Astrocyte (in vitro differentiated cells and primary cell): Measurements from ENCODE around the gene LCOR. TPM values are rescaled to one million over a fixed set of nuclear protein-coding genes. Genes with fewer than 3 reads are reported as not detected.

Experiments
- DNase-seq: peaks from one replicate; pipeline ENCODE4 v3.0.0-alpha.2; 2010; ENCODE audit warnings: low read depth
- FAIRE-seq: peaks from 2 replicates; lab custom pipeline; 2011; peaks lifted over from hg19 to GRCh38; lab: Jason Lieb, UNC
- H2AFZ ChIP-seq: 2 replicates; pipeline ENCODE4 v1.6.0; 2012; ENCODE audit warnings: low read depth, low read length, inconsistent platforms
- H3K27ac ChIP-seq: 2 replicates; pipeline ENCODE4 v1.5.1; 2011; ENCODE audit warnings: low read depth, low read length, inconsistent platforms
- H3K27me3 ChIP-seq: 2 replicates; pipeline ENCODE4 v1.6.0; 2011; ENCODE audit warnings: low read length, inconsistent platforms; ENCODE audit not compliant: insufficient read depth
- H3K36me3 ChIP-seq: 2 replicates; pipeline ENCODE4 v1.5.1; 2011; ENCODE audit warnings: low read length, inconsistent platforms; ENCODE audit not compliant: insufficient read depth
- H3K4me1 ChIP-seq: 2 replicates; pipeline ENCODE4 v1.5.1; 2011; ENCODE audit warnings: low read length, inconsistent platforms; ENCODE audit not compliant: insufficient read depth
- H3K4me2 ChIP-seq: 2 replicates; pipeline ENCODE4 v1.6.0; 2012; ENCODE audit warnings: low read length, inconsistent platforms
- H3K4me3 ChIP-seq: 2 replicates; pipeline ENCODE4 v1.5.1; 2011; ENCODE audit warnings: low read depth, mild to moderate bottlenecking, low read length, inconsistent platforms; ENCODE audit not compliant: insufficient read depth
- H3K79me2 ChIP-seq: 2 replicates; pipeline ENCODE4 v1.6.0; 2012; ENCODE audit warnings: mild to moderate bottlenecking, low read length, inconsistent platforms; ENCODE audit not compliant: insufficient read depth
- H3K9ac ChIP-seq: 2 replicates; pipeline ENCODE4 v1.6.0; 2012; ENCODE audit warnings: mild to moderate bottlenecking, low read length, inconsistent platforms
- H3K9me3 ChIP-seq: 2 replicates; pipeline ENCODE4 v1.5.1; 2012; ENCODE audit warnings: low read depth, mild to moderate bottlenecking, low read length, inconsistent platforms; ENCODE audit not compliant: insufficient read depth
- H4K20me1 ChIP-seq: 2 replicates; pipeline ENCODE4 v1.6.0; 2012; ENCODE audit warnings: low read length, inconsistent platforms; ENCODE audit not compliant: insufficient read depth
- H3K27ac Mint-ChIP-seq: one replicate; pipeline ENCODE4 v1.8.0; 2021; ENCODE audit warnings: mild to moderate bottlenecking, mixed read lengths; ENCODE audit not compliant: unreplicated experiment
- H3K27me3 Mint-ChIP-seq: one replicate; pipeline ENCODE4 v1.8.0; 2021; ENCODE audit warnings: low read depth, mixed read lengths; ENCODE audit not compliant: unreplicated experiment
- H3K36me3 Mint-ChIP-seq: one replicate; pipeline ENCODE4 v1.8.0; 2021; ENCODE audit warnings: low read depth, mixed read lengths; ENCODE audit not compliant: unreplicated experiment
- H3K4me1 Mint-ChIP-seq: one replicate; pipeline ENCODE4 v1.8.0; 2021; ENCODE audit warnings: low read depth, mixed read lengths; ENCODE audit not compliant: unreplicated experiment
- H3K4me3 Mint-ChIP-seq: one replicate; pipeline ENCODE4 v1.8.0; 2021; ENCODE audit warnings: mild to moderate bottlenecking, moderate library complexity, mixed read lengths; ENCODE audit not compliant: unreplicated experiment
- H3K9me3 Mint-ChIP-seq: one replicate; pipeline ENCODE4 v1.8.0; 2021; ENCODE audit warnings: mild to moderate bottlenecking, mixed read lengths; ENCODE audit not compliant: unreplicated experiment
- CTCF ChIP-seq: IDR thresholded peaks from 2 replicates; pipeline ENCODE4 v1.5.1; 2011; ENCODE audit warnings: low read depth, mild to moderate bottlenecking, inconsistent platforms, low read length, moderate library complexity; ENCODE audit not compliant: insufficient read depth
- EZH2 ChIP-seq: IDR thresholded peaks from 2 replicates; pipeline ENCODE4 v1.6.1; 2012; ENCODE audit warnings: mild to moderate bottlenecking, low read length, inconsistent platforms; ENCODE audit not compliant: insufficient read depth
- total RNA-seq: library from RNA; stranded (reverse); gene quantifications from 2 replicates; pipeline ENCODE4 v1.2.1, GENCODE V29; 2021

The LCOR gene
- total RNA-seq, 1 donor from 2014 or later = 72.0 TPM

DNA sequence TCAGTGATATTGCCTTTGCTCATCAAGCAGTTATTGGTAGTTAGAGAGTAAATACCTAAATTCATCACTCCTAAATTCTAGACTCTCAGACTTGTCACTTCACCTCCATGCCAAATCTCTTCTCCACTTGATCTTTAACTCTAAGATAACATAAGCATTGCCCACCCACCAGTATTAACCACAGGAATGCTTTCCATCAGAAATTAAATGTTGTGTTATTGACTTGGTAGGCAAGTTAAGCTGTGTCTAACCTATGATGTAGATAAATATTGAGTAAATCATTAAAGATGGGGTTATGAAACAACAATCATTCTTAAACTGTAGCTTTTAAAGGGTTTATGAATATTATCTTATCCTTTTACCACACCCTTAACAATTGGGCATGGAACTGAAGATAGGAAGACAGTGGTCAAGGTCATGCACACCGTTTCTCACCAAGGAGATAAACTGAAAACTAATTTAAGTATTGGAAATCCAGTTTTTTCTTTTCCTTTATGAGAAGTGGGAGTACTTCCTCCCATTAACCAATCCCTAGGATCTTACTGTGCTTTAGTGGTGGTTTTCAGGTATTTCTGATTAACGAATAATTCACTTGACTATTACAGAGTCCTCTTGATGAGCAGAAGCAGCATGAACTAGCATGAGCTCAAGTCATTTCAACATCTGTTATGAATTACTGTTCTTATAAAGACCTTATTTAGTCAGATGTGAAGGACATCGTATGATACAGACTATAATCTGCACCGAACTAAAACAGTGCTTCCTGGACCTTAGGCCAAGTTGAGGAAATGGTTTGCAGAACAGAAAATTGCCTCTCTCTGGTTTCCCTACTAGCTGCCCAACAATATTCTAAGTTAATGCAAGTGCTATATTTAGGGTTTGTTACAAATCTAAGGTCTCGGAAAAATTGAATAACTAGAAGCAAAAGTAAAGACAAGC, 142.0 kb downstream of the LCOR start:
- H3K27me3 Mint-ChIP-seq = no peaks in the 10 kb centered on the region
- no peaks in the 10 kb centered on the region for H3K9me3 Mint-ChIP-seq
- no peak overlapping the region for H2AFZ ChIP-seq
- no peaks in the 10 kb centered on the region for H3K79me2 ChIP-seq
- H3K36me3 Mint-ChIP-seq = no peaks in the 10 kb centered on the region
- peak; percentile 29 for FAIRE-seq
- peak overlapping the region; percentile 1 for H3K27ac Mint-ChIP-seq
- H3K27ac ChIP-seq = no peak overlapping the region
- no peak overlapping the region for H3K4me2 ChIP-seq
- no peaks in the 10 kb centered on the region for H3K4me1 ChIP-seq
- no peak overlapping the region for H3K9ac ChIP-seq
- no peaks in the 10 kb centered on the region for H3K36me3 ChIP-seq
- no peak for TF ChIP-seq CTCF
- TF ChIP-seq EZH2 = no peak
- no peak overlapping the region for H3K4me3 Mint-ChIP-seq
- H3K9me3 ChIP-seq = no peaks in the 10 kb centered on the region
- DNase-seq = peak; percentile 26
- no peaks in the 10 kb centered on the region for H3K27me3 ChIP-seq
- H3K4me3 ChIP-seq = no peak overlapping the region
- no peaks in the 10 kb centered on the region for H4K20me1 ChIP-seq
- peaks cover 13% of the 10 kb centered on the region for H3K4me1 Mint-ChIP-seq

- H3K4me1 Mint-ChIP-seq = peaks cover 13% of the 10 kb centered on the region
- H2AFZ ChIP-seq = no peak overlapping the region
- H3K9me3 ChIP-seq = no peaks in the 10 kb centered on the region
- FAIRE-seq (no peak), DNase-seq (no peak)
- H3K4me3 ChIP-seq = no peak overlapping the region
- H3K4me3 Mint-ChIP-seq = no peak overlapping the region
- H3K36me3 ChIP-seq = no peaks in the 10 kb centered on the region
- no peak overlapping the region for H3K27ac ChIP-seq
- no peak overlapping the region for H3K4me2 ChIP-seq
- H3K9me3 Mint-ChIP-seq = no peaks in the 10 kb centered on the region
- no peaks in the 10 kb centered on the region for H3K27me3 ChIP-seq
- no peak overlapping the region for H3K27ac Mint-ChIP-seq
- no peak overlapping the region for H3K9ac ChIP-seq
- H3K79me2 ChIP-seq = no peaks in the 10 kb centered on the region
- TF ChIP-seq CTCF (no peak), EZH2 (no peak)
- no peaks in the 10 kb centered on the region for H4K20me1 ChIP-seq
- H3K4me1 ChIP-seq = no peaks in the 10 kb centered on the region
- H3K36me3 Mint-ChIP-seq = peaks cover 2% of the 10 kb centered on the region
- H3K27me3 Mint-ChIP-seq = no peaks in the 10 kb centered on the region
These were observed 143.0 kb downstream of the LCOR start for GRCh38 chr10:96975136-96975535.
